Esophagus (tissue), 2 donors: ENCODE measurements around the gene ZC3H18. TPM values are rescaled to one million over a fixed set of nuclear protein-coding genes. Genes with fewer than 3 reads are reported as not detected.

ENCODE experiments used
- H3K27ac ChIP-seq, 2 donors: one replicate each; pipeline ENCODE4 v1.5.1; 2013; ENCODE audit warnings: low read depth in 2 of 2, mild to moderate bottlenecking in 2 of 2, inconsistent platforms in 1 of 2, low read length in 1 of 2, moderate library complexity in 1 of 2
- H3K27me3 ChIP-seq, 2 donors: one replicate each; pipeline ENCODE4 v1.6.1; 2013; ENCODE audit warnings: low read length in 2 of 2, control low read depth in 1 of 2, mild to moderate bottlenecking in 1 of 2; ENCODE audit not compliant: insufficient read depth in 2 of 2, control insufficient read depth in 1 of 2
- H3K36me3 ChIP-seq, 2 donors: one replicate each; pipeline ENCODE4 v1.6.1; 2013; ENCODE audit warnings: low read length in 1 of 2; ENCODE audit not compliant: control insufficient read depth in 2 of 2, insufficient read depth in 2 of 2
- H3K4me1 ChIP-seq, 2 donors: one replicate each; pipeline ENCODE4 v1.6.1; 2013; ENCODE audit warnings: low read length in 1 of 2; ENCODE audit not compliant: control insufficient read depth in 2 of 2, insufficient read depth in 2 of 2
- H3K4me3 ChIP-seq, 2 donors: one replicate each; pipeline ENCODE4 v1.5.1; 2013; ENCODE audit warnings: low read length in 2 of 2, mild to moderate bottlenecking in 2 of 2, low read depth in 1 of 2, moderate library complexity in 1 of 2
- H3K9me3 ChIP-seq, 2 donors: one replicate each; pipeline ENCODE4 v1.6.1; 2013; ENCODE audit warnings: mild to moderate bottlenecking in 2 of 2, low read depth in 1 of 2, low read length in 1 of 2, moderate library complexity in 1 of 2; ENCODE audit not compliant: control insufficient read depth in 2 of 2, insufficient read depth in 1 of 2
- WGBS, 2 donors: extraction: QIAGEN DNeasy Blood & Tissue Kit; methylation state at CpG; one replicate each; pipeline ENCODE4 v1.1.7; 2013; 5-methylcytosine and 5-hydroxymethylcytosine counted together
- polyA plus RNA-seq, 2 donors: library from polyadenylated mRNA; stranded (reverse); fragments of 200-250 nt; gene quantifications; one replicate each; pipeline ENCODE4 v1.2.3, GENCODE V29; 2013
- donor health status: healthy with polysubstance abuse.
- donor health status: Bipolar disorder and iron deficiency.

The ZC3H18 gene
- polyA plus RNA-seq, 2 donors, result 19.1 to 24.5 TPM

DNA sequence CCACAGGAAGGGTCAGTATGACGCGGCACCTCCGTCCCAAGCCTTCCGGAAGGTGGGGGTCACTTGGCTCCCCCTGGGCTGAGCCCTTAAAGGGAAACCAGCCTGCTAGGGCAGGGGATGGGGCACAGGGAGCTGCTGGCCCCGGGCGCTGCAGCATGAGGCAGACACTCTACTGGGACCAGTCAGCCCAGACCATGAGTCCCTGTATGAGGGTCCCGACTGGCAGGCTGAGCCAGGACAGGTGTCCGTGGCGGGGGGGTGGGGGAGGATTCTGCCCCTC lies 43.4 kb upstream of the ZC3H18 start:
- no peak overlapping the region for H3K27ac ChIP-seq

DNA sequence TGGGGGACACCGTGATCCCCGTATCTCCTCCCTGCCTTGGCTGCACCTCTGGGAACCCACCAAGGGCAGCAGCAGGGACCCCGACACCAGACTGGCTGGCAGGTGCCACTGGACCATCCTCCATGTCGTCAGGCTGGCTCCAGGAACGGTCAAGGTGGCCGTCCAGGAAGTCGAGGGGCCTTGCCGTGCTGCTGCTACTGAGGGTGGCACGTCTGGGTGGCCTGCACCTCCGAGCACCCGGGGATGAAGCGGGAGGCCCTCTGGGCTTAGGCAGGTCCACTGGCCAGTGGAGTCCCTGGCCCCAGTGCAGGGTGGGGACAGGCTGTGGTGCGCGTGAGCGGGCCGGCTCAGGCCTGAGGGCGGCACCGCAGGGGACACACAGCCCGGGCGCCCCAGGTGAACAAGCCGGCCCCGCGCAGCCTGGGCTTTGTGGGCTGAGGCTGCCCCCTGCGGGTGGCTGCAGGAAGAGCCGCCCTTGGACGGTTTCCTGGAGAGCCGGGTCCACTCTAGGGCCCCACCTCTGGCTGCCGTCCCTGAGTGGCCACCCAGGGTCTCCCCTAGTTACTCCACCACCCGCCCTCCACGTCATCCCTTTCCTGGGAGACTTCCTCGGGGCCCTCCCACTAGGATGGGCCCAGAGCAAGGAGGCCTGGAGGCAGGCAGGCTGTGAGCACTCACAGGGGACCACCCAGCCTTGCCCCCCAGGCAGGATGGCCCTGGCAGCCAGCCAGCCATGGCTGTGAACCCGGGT lies 42.8 kb upstream of the ZC3H18 start:
- H3K36me3 ChIP-seq, result peaks cover 0 to 6% of the 10 kb centered on the region in 2 donors
- no peak overlapping the region for H3K27ac ChIP-seq
- no peaks in the 10 kb centered on the region for H3K9me3 ChIP-seq
- 24 to 45% methylated on average over 20 to 32 of the region's 32 CpGs for WGBS, 2 donors
- peaks cover 0 to 18% of the 10 kb centered on the region in 2 donors for H3K27me3 ChIP-seq
- H3K4me3 ChIP-seq, result no peak overlapping the region
- H3K4me1 ChIP-seq, result peaks cover 2 to 19% of the 10 kb centered on the region in 2 donors

More for the DNA sequence above, 43.4 kb upstream of the ZC3H18 start:
- Histone ChIP-seq H3K36me3 (peaks cover 0 to 6% of the 10 kb centered on the region in 2 donors), H3K27me3 (peaks cover 0 to 18% of the 10 kb centered on the region in 2 donors), H3K4me3 (no peak overlapping the region), H3K4me1 (peaks cover 2 to 19% of the 10 kb centered on the region in 2 donors), H3K9me3 (no peaks in the 10 kb centered on the region)
- WGBS, 2 donors, result 61% methylated on average over 9 of the region's 9 CpGs

DNA sequence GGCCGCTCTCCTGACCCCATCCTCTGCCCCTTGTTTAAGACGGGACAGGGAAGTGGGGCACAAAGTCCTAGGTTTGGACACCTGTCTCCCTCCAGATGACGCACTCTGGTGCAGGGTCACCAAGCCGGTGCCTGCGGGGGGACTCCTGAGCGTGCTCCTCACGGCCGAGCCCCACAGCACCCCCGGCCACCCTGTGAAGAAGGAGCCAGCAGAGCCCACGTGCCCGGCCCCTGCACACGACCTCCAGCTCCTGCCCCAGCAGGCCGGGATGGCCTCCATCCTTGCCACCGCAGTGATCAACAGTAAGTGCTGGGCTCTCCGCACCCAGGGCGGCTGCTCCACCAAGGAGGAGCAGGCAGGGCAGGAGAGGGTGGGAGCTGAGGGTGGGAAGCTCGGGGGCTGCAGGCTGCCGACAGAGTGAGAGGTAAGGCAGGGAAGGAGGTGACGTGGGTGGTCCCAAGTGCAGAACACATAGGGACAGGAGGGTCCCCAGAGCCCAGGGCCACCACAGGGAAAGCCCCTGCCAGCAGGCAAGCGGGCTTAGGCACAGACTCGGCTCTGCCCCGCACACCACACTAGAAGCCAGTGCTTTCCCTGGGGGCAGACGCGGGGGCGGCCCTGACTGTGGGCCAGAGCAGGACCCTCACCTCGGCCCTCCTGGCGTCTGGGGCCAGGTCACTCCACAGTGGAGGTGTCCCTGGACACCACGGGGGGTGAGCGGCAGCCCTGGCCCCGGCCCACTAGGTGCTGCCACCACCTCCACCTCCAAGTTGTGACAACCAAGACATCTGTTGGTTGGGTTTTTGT lies 42.1 kb upstream of the ZC3H18 start:
- no peak overlapping the region for H3K4me3 ChIP-seq
- 68% methylated on average over 30 of the region's 30 CpGs for WGBS, 2 donors
- H3K27ac ChIP-seq, result no peak overlapping the region
- H3K36me3 ChIP-seq, result peaks cover 0 to 6% of the 10 kb centered on the region in 2 donors
- no peaks in the 10 kb centered on the region for H3K9me3 ChIP-seq
- H3K4me1 ChIP-seq, result peaks cover 2 to 26% of the 10 kb centered on the region in 2 donors
- H3K27me3 ChIP-seq, result peaks cover 0 to 18% of the 10 kb centered on the region in 2 donors

DNA sequence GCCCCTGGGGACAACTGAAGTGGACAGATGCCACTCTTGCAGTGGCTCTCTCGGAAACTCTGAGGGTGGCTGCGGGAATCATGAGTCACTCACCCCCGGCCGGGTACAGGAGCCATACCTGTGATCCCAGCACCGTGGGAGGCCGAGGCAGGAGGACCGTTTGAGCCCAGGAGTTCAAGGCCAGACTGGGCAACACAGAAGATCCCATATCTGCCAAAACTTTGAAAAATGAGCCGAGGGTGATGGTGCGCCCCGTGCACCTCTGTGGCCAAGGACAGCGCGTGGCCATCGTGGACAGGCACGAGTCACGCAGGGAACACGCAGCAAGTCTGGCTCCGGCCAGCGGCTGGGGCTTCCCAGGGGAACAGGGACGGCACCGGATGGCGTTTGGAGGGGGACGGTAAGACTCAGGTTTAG lies 41.3 kb upstream of the ZC3H18 start:
- 88 to 89% methylated on average over 22 of the region's 22 CpGs for WGBS, 2 donors
- Histone ChIP-seq H3K4me3 (no peak overlapping the region), H3K9me3 (no peaks in the 10 kb centered on the region), H3K36me3 (peaks cover 0 to 6% of the 10 kb centered on the region in 2 donors), H3K27ac (no peak overlapping the region), H3K4me1 (peaks cover 2 to 27% of the 10 kb centered on the region in 2 donors), H3K27me3 (peaks cover 0 to 11% of the 10 kb centered on the region in 2 donors)

DNA sequence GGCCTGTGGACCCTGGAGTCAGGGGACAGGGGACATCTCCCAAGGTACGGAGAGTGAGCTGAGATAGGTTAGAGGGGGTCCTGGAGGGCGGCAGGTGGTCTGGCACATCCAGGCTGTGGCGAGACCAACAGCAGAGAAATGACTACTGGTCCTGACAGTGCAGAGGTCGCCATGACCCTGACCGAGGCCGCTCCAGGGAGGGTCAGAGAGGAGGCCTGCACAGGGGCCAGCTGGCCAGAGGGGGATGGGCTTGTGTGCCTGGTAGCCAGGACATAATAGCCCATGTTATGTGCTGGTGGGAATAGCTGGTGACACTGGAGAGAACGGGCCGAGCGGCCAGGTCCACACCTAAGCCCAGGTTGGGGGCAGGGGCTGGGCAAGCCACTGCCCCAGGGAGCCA lies 40.6 kb upstream of the ZC3H18 start:
- H3K27me3 ChIP-seq, result peaks cover 0 to 4% of the 10 kb centered on the region in 2 donors
- H3K4me3 ChIP-seq, result no peak overlapping the region
- H3K4me1 ChIP-seq, result peaks cover 2 to 27% of the 10 kb centered on the region in 2 donors
- WGBS, 2 donors, result 92 to 93% methylated on average over 9 of the region's 9 CpGs
- H3K9me3 ChIP-seq, result no peaks in the 10 kb centered on the region
- H3K27ac ChIP-seq, result no peak overlapping the region
- H3K36me3 ChIP-seq, result peaks cover 0 to 6% of the 10 kb centered on the region in 2 donors

DNA sequence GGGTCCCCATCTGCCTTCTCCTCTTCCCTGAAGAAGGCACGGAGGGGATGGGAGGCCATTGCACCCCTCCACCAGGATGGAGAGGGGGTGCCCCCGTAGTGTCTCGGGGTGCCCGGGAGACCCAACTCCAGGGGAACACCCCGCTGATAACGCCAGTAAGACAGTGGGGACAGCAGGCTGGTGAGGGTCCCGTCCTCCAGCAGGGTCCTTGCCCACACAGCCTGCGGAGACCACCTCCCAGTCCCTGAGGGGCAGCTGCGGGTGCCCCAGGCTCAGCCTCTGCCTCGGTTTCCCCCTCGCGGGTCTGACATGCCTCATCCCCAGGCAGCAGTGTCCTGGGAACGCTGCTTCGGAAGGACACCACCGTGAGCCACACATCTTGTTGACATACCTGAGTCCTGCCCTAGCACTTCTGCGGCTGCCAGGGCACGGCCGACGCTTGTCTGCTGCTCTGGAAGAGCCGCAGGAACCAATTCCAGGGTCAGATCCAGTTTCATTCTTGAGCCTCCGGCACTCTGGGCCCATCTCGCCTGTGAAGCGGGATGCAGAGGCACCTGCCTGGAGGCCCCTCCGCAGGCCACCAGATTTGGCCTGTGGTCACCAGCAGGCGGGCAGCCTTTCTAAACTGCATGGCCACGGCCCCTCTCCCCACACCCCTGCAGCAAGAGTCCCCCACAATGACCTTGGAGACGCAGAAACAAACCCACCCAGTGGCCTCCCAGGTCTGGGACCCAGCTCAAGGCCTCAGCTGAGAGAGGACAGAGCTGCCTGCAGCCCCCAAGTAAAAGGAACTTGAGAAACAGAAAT lies 39.9 kb upstream of the ZC3H18 start:
- H3K4me3 ChIP-seq, result no peak overlapping the region
- WGBS, 2 donors, result 87 to 88% methylated on average over 26 to 27 of the region's 27 CpGs
- H3K36me3 ChIP-seq, result peaks cover 0 to 6% of the 10 kb centered on the region in 2 donors
- H3K27ac ChIP-seq, result no peak overlapping the region
- no peaks in the 10 kb centered on the region for H3K27me3 ChIP-seq
- no peaks in the 10 kb centered on the region for H3K9me3 ChIP-seq
- peaks cover 2 to 30% of the 10 kb centered on the region in 2 donors for H3K4me1 ChIP-seq

DNA sequence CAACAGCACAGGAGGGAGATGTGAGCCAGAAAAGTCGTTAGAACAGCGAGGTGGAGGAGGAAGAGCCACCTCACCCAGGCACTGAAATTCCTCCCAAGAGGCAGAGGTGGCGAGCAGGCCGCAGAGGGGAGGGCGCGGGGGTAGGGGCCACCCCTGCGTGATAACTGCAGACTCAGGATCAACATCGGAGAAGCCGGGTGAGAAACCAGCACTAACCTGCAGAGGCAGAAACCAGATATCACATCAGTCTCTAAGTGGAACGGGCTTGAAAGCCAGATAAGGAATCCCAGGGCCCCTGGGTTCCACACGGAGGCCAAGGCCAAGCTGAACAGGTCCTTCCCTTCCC lies 39.4 kb upstream of the ZC3H18 start:
- 76 to 85% methylated on average over 11 of the region's 11 CpGs for WGBS, 2 donors
- Histone ChIP-seq H3K4me1 (peaks cover 2 to 28% of the 10 kb centered on the region in 2 donors), H3K9me3 (no peaks in the 10 kb centered on the region), H3K4me3 (no peak overlapping the region), H3K27me3 (no peaks in the 10 kb centered on the region), H3K36me3 (peaks cover 0 to 6% of the 10 kb centered on the region in 2 donors), H3K27ac (no peak overlapping the region)

DNA sequence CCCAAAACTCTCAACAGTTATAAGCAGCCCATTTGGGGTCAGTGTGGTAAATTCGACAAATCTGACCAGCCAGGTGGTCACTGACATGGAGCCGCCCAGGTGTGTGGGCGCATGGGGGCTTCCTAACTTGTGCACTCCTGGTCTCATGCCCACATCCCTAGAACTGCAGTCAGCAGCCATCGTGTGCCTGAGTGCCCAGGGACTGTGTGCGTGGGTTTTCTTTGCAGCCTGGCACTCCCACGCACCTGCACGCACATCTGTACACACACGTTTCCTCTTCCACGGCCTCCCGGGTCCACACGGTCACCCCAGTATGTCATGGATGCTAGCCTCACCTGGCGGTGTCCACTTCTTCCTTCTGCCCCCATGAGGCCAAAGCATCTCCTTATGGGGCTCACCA lies 38.9 kb upstream of the ZC3H18 start:
- Histone ChIP-seq H3K9me3 (no peaks in the 10 kb centered on the region), H3K4me1 (peaks cover 2 to 24% of the 10 kb centered on the region in 2 donors), H3K27ac (no peak overlapping the region), H3K4me3 (no peak overlapping the region), H3K36me3 (peaks cover 0 to 6% of the 10 kb centered on the region in 2 donors), H3K27me3 (no peaks in the 10 kb centered on the region)
- 79 to 84% methylated on average over 12 of the region's 12 CpGs for WGBS, 2 donors

DNA sequence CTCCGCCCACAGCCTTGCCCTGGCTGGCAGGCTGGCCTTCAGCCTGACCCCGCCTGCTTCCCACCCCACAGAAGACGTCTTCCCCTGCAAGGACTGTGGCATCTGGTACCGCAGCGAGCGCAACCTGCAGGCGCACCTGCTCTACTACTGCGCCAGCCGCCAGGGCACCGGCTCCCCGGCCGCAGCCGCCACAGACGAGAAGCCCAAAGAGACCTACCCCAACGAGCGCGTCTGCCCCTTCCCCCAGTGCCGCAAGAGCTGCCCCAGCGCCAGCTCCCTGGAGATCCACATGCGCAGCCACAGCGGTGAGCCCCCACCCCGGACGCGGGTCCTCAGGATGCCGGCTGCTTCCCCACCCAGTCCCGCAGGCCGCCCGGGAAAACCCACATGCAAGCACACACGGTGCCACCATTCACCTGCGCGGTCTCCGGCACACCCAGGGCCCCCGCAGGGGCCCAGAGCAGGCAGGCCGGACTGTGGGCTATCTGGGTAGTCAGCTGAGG lies 38.2 kb upstream of the ZC3H18 start:
- WGBS, 2 donors, result 87 to 89% methylated on average over 34 of the region's 34 CpGs
- H3K36me3 ChIP-seq, result peaks cover 0 to 6% of the 10 kb centered on the region in 2 donors
- peaks cover 2 to 21% of the 10 kb centered on the region in 2 donors for H3K4me1 ChIP-seq

More for the DNA sequence above, 38.2 kb upstream of the ZC3H18 start:
- Histone ChIP-seq H3K4me3 (no peak overlapping the region), H3K9me3 (no peaks in the 10 kb centered on the region), H3K27ac (no peak overlapping the region), H3K27me3 (no peaks in the 10 kb centered on the region)
